ENCODE results near the gene CEP19. TPM values are rescaled to one million over a fixed set of nuclear protein-coding genes. Genes with fewer than 3 reads are reported as not detected.
A peak's percentile ranks its signal among the peaks of the same experiment; 100 is the strongest.

CEP19 gene
- total and polyA plus RNA-seq, 2 donors: 2.5 to 8.5 TPM

DNA sequence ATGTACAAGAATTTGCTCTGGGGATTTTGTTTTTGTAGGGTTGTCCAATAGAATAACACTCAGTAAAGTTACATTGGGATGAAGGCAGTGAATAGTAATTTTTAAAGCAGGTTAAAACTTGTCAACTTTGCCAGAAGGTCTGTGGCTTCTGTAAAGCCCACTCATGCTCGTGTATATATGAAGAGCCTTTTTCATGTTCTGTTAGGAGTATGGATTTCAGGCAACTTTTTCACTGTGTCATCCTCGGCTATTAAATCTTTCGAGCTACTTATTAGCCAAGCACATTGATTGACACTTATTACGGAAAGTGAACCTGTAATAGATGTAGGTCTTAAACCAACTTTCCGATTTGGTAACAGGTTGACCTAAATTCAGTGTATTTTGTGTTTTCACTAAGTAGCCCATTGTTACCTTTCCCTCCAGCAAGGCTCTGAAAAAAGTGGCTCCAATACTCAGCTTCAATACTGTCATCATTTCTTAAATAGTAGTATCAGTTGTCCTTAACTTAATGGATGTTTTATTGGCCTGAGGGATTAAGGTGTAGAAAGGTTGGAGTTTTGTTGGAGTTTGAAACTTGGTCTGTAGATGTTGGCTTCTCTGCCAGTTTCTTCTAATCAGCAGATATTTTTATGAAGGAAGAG is 29.3 kb upstream of the CEP19 start:
- peak overlapping the region; percentile 69 to 96 for H3K4me3 ChIP-seq (ENCODE audit: low read length in 2 of 2)
- no peak for DNase-seq (ENCODE audit: low read depth in 6 of 9, low spot score in 9 of 9)
- H3K27me3 ChIP-seq (ENCODE audit: control insufficient read depth in 2 of 2, insufficient read depth in 1 of 2, low read length in 1 of 2): no peaks in the 10 kb centered on the region
- peak overlapping the region; percentile 89 to 97 for H3K27ac ChIP-seq (ENCODE audit: low read depth in 1 of 2, low read length in 1 of 2)
- 44% methylated on average over 5 of the region's 5 CpGs for WGBS
- H3K4me1 ChIP-seq (ENCODE audit: control insufficient read depth in 2 of 2, insufficient read depth in 2 of 2, low read length in 2 of 2): peaks cover 0 to 8% of the 10 kb centered on the region in 2 donors
- peaks cover 0 to 6% of the 10 kb centered on the region in 2 donors for H3K36me3 ChIP-seq (ENCODE audit: control insufficient read depth in 2 of 2, insufficient read depth in 2 of 2, low read length in 1 of 2)
- H3K9me3 ChIP-seq (ENCODE audit: control insufficient read depth in 2 of 2, insufficient read depth in 1 of 2, low read length in 1 of 2): no peaks in the 10 kb centered on the region

DNA sequence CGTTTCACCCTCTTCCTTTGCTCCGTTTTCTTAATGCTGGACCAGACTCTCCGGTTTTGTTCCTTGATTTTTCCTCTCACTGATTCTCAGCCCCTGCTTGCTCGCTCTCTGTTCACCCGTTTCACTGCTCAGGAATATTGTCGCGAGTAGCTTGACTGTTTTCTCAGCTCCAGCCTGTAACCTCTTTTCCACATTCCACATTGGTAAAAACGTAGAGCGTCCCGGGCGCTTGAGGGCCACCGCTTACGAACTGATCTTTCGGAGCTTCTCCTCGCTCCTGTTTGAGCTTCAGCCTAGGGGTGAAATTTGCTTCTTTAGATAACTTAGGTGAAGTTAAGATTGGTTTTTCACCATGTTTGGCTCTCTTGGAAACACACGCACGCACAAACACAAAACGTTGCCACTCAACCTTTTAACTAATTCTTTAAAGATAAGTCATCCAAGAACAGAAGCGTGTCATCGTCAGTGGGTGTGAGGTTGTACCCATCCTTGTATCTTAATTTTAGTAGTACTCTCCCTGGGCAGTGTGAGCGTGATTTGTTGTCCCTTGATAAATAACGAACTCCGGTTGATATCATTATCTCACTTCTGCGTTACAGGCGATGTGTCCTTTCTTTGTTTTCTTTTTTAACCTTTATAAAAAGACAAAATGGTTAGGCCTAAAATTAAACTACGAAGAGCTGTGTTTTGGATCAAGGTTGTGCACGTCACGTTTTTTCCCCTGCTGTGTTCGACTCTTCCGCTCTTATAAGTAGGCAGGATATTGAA is 28.6 kb upstream of the CEP19 start:
- DNase-seq (ENCODE audit: low read depth in 6 of 9, low spot score in 9 of 9): peak; percentile 10 to 73 (median 46)
- Histone ChIP-seq H3K36me3 (ENCODE audit: control insufficient read depth in 2 of 2, insufficient read depth in 2 of 2, low read length in 1 of 2) (peaks cover 0 to 2% of the 10 kb centered on the region in 2 donors), H3K27ac (ENCODE audit: low read depth in 1 of 2, low read length in 1 of 2) (peak overlapping the region; percentile 89 to 97), H3K27me3 (ENCODE audit: control insufficient read depth in 2 of 2, insufficient read depth in 1 of 2, low read length in 1 of 2) (no peaks in the 10 kb centered on the region), H3K4me3 (ENCODE audit: low read length in 2 of 2) (peak overlapping the region; percentile 69 to 96), H3K4me1 (ENCODE audit: control insufficient read depth in 2 of 2, insufficient read depth in 2 of 2, low read length in 2 of 2) (peaks cover 0 to 8% of the 10 kb centered on the region in 2 donors), H3K9me3 (ENCODE audit: control insufficient read depth in 2 of 2, insufficient read depth in 1 of 2, low read length in 1 of 2) (no peaks in the 10 kb centered on the region)
- WGBS: 1% methylated on average over 30 of the region's 30 CpGs

DNA sequence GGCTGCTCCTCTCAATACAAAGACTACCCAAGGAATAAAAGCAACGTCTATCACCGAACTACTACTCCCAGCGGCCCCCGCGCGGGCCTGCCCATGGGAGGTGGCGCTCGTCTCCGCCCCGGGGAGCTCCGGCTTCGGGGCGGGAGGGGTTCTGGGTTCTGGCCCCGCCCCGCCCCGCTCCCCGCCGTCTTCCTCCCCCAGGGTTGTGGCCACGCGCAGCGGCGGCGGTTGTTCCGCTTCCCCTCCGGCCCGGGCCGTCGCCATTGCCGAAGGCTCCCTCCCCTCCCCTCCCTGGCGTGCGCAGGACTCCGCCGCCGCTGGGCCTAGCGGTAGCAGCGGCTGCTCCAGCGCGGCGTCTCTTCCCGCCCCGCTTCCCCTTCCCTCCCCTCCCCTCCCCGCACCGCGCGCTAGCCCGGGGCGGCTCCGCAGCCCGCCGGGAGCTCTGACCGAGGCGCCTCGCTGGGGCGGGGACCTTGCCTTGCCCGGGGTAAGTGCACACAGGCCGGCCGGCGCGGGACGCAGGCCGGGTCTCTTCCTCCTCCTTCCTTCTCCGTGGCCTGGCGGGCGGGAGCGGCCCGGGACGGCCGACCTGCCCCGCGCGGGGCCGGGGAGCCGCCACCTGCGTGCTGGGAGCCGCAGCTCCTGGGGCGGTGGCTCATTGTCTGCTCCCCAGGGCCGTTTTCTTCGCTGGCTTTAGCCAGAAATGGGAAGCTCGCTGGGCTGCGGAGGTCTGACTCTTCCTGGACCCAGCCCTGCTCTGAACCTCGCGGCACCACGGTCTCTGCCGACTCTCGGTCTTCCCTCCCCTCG is 27.8 kb upstream of the CEP19 start, which contains the start of gene PAK2:
TSS of gene PAK2 (plus strand) at position 187 of the 810 bp plus-strand sequence. CDS start 42,790 bp downstream, outside the sequence.
- WGBS: under 1% methylated on average over 86 of the region's 86 CpGs
- peaks cover 0 to 8% of the 10 kb centered on the region in 2 donors for H3K4me1 ChIP-seq (ENCODE audit: control insufficient read depth in 2 of 2, insufficient read depth in 2 of 2, low read length in 2 of 2)

DNA sequence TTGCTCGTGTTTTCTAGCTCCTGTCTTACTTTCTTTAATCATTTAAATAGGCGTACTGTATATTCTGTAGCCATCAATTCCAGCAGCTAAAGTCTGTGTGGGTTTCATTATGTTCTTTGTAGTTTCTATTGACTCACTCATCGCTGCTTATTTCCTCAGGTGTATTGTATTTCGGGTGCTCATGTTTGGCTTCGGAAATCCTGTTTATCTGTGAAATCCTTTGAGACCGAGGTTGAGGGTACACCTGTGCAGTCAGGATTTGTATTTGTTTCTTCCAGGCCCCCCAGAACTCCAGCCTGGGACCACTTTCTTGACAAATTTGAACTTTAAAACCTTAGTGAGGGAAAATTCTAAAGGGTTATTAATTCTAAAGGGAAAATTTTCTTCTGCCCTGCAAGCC is 25.6 kb upstream of the CEP19 start:
- Histone ChIP-seq H3K36me3 (ENCODE audit: control insufficient read depth in 2 of 2, insufficient read depth in 2 of 2, low read length in 1 of 2) (peaks cover 4 to 12% of the 10 kb centered on the region in 2 donors), H3K27me3 (ENCODE audit: control insufficient read depth in 2 of 2, insufficient read depth in 1 of 2, low read length in 1 of 2) (no peaks in the 10 kb centered on the region)
- 96% methylated on average over 6 of the region's 6 CpGs for WGBS

More for the DNA sequence above, 27.8 kb upstream of the CEP19 start, which contains the start of gene PAK2:
- no peaks in the 10 kb centered on the region for H3K9me3 ChIP-seq (ENCODE audit: control insufficient read depth in 2 of 2, insufficient read depth in 1 of 2, low read length in 1 of 2)
- no peaks in the 10 kb centered on the region for H3K27me3 ChIP-seq (ENCODE audit: control insufficient read depth in 2 of 2, insufficient read depth in 1 of 2, low read length in 1 of 2)
- peaks cover 0 to 2% of the 10 kb centered on the region in 2 donors for H3K36me3 ChIP-seq (ENCODE audit: control insufficient read depth in 2 of 2, insufficient read depth in 2 of 2, low read length in 1 of 2)
- DNase-seq (ENCODE audit: low read depth in 6 of 9, low spot score in 9 of 9): peak; percentile 63 to 92 (median 83)
- peak within 1 kb of the TSS; percentile 69 to 96 for H3K4me3 ChIP-seq (ENCODE audit: low read length in 2 of 2)
- peak within 1 kb of the TSS; percentile 89 to 97 for H3K27ac ChIP-seq (ENCODE audit: low read depth in 1 of 2, low read length in 1 of 2)

DNA sequence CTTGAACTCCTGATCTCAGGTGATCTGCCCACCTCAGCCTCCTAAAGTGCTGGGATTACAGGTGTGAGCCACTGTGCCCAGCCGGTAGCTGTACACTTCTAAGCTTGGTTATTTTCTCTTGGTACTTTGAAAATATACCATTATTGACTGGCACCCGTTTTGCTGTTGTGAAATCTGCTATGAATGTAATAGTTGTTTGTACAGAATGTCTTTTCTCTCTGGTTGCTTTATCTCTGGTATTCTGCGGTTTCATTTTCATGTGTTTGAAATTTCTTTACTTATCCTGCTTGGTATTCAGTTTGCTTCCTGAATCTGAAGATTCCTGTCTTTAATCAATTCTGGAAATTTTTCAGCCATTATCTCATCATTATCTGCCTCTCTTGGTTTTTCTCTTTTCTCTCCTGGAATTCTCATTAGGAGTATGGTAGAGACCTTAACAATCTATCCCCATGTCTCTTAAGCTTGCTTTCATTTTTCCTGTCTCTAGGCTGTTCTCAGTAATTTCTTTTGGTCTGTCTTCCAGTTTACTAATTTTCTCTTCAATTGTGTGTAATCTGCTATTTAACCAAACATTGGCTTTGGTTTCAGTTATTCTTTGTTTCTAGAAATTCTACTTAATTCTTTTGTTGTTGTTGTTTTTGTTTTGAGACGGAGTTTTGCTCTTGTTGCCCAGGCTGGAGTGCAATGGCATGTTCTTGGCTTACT is 24.8 kb upstream of the CEP19 start:
- DNase-seq (ENCODE audit: low read depth in 6 of 9, low spot score in 9 of 9): no peak
- no peak overlapping the region for H3K4me3 ChIP-seq (ENCODE audit: low read length in 2 of 2)
- WGBS: 98% methylated on average over 4 of the region's 4 CpGs
- H3K36me3 ChIP-seq (ENCODE audit: control insufficient read depth in 2 of 2, insufficient read depth in 2 of 2, low read length in 1 of 2): peaks cover 4 to 12% of the 10 kb centered on the region in 2 donors
- H3K27me3 ChIP-seq (ENCODE audit: control insufficient read depth in 2 of 2, insufficient read depth in 1 of 2, low read length in 1 of 2): no peaks in the 10 kb centered on the region
- no peak overlapping the region for H3K27ac ChIP-seq (ENCODE audit: low read depth in 1 of 2, low read length in 1 of 2)
- H3K4me1 ChIP-seq (ENCODE audit: control insufficient read depth in 2 of 2, insufficient read depth in 2 of 2, low read length in 2 of 2): peaks cover 0 to 5% of the 10 kb centered on the region in 2 donors
- no peaks in the 10 kb centered on the region for H3K9me3 ChIP-seq (ENCODE audit: control insufficient read depth in 2 of 2, insufficient read depth in 1 of 2, low read length in 1 of 2)

More for the DNA sequence above, 25.6 kb upstream of the CEP19 start:
- H3K4me3 ChIP-seq (ENCODE audit: low read length in 2 of 2): no peak overlapping the region
- H3K27ac ChIP-seq (ENCODE audit: low read depth in 1 of 2, low read length in 1 of 2): no peak overlapping the region
- no peaks in the 10 kb centered on the region for H3K9me3 ChIP-seq (ENCODE audit: control insufficient read depth in 2 of 2, insufficient read depth in 1 of 2, low read length in 1 of 2)
- H3K4me1 ChIP-seq (ENCODE audit: control insufficient read depth in 2 of 2, insufficient read depth in 2 of 2, low read length in 2 of 2): peaks cover 0 to 8% of the 10 kb centered on the region in 2 donors
- DNase-seq (ENCODE audit: low read depth in 6 of 9, low spot score in 9 of 9): no peak

DNA sequence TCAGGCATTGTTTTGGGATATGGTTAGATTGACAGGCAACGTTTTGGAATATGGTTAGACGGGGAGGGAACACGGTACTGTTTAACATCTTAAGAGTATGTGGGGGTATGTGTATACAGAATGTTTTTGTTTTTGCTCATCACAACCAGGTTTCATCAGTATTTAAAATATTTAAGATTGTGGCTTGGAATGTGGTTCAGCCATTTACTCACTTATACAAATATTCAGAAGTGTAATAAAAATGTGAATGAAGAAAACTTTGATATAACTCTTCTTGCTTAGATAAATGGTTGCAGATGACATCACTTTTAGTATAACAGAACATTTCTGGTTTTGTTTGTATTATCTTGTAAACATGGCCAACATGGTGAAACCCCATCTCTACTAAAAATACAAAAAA is 23.7 kb upstream of the CEP19 start:
- Histone ChIP-seq H3K36me3 (ENCODE audit: control insufficient read depth in 2 of 2, insufficient read depth in 2 of 2, low read length in 1 of 2) (peaks cover 4 to 21% of the 10 kb centered on the region in 2 donors), H3K9me3 (ENCODE audit: control insufficient read depth in 2 of 2, insufficient read depth in 1 of 2, low read length in 1 of 2) (no peaks in the 10 kb centered on the region), H3K27ac (ENCODE audit: low read depth in 1 of 2, low read length in 1 of 2) (no peak overlapping the region), H3K27me3 (ENCODE audit: control insufficient read depth in 2 of 2, insufficient read depth in 1 of 2, low read length in 1 of 2) (no peaks in the 10 kb centered on the region), H3K4me1 (ENCODE audit: control insufficient read depth in 2 of 2, insufficient read depth in 2 of 2, low read length in 2 of 2) (peaks cover 0 to 5% of the 10 kb centered on the region in 2 donors), H3K4me3 (ENCODE audit: low read length in 2 of 2) (no peak overlapping the region)
- WGBS: over 99% methylated on average over 3 of the region's 3 CpGs
- no peak for DNase-seq (ENCODE audit: low read depth in 6 of 9, low spot score in 9 of 9)

DNA sequence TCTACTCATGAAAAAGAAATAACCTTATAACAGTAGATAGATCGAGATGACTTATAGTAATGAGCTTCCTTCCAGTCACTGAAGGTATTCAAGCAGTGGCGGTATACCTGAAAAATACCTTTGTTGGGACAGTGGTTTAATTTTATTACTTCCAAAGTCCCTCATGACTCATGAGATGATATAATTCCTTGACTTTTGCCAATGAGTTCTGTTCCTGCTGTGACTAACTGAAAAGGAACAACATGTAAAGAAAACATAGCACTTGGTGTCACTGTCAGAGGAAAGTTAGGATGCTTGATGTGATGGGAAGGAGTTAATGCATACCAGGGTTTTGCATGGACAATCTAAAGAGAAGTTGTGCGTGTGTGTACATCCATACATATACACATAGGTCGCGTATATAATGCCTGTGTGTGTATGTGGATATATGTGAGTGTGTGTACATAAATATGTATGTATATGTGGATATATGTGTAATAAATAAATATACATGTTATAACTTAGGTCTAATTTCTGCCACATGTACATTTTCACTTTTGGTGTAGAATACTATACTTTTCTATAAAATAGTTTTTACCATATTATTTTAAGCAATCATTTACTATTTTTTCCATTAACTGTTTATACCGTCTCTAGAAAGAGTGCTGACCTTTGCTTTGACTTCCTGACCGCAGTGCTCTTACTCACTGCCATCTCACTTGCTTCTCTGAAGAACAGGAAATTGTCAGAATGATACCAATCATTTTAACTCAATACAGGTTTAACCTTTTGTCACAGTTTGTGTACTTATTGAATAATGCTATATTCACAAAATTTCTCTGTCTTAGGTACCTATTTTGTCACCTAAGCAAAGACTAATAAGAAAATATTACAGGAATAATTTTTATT is 15.0 kb upstream of the CEP19 start:
- no peaks in the 10 kb centered on the region for H3K27me3 ChIP-seq (ENCODE audit: control insufficient read depth in 2 of 2, insufficient read depth in 1 of 2, low read length in 1 of 2)
- WGBS: 80% methylated on average over 7 of the region's 7 CpGs
- H3K9me3 ChIP-seq (ENCODE audit: control insufficient read depth in 2 of 2, insufficient read depth in 1 of 2, low read length in 1 of 2): no peaks in the 10 kb centered on the region
- H3K36me3 ChIP-seq (ENCODE audit: control insufficient read depth in 2 of 2, insufficient read depth in 2 of 2, low read length in 1 of 2): peaks cover 11 to 34% of the 10 kb centered on the region in 2 donors
- no peak overlapping the region for H3K4me3 ChIP-seq (ENCODE audit: low read length in 2 of 2)
- no peak overlapping the region for H3K27ac ChIP-seq (ENCODE audit: low read depth in 1 of 2, low read length in 1 of 2)
- no peaks in the 10 kb centered on the region for H3K4me1 ChIP-seq (ENCODE audit: control insufficient read depth in 2 of 2, insufficient read depth in 2 of 2, low read length in 2 of 2)
- DNase-seq (ENCODE audit: low read depth in 6 of 9, low spot score in 9 of 9): peak in 1 of 9 donors; percentile 11

DNA sequence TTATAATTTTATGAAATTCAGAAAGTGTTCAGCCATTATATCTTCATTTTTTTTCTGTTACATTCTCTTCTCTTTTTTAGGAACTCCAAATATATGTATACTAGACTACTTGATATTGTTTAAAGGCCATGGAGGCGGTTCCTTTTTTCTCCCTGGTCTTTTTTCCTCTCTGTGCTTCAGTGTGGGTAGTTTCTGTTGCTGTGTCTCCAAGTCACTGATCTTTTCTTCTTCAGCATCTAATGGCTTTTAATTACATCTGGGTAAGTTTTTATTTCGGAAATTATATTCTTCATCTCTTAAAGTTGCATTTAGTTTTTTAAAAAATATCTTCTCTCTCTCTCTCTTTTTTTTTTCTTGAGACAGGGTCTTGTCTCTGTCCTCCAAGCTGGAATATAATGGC is 9.0 kb upstream of the CEP19 start:
- Histone ChIP-seq H3K36me3 (ENCODE audit: control insufficient read depth in 2 of 2, insufficient read depth in 2 of 2, low read length in 1 of 2) (peaks cover 16 to 29% of the 10 kb centered on the region in 2 donors), H3K4me3 (ENCODE audit: low read length in 2 of 2) (no peak overlapping the region), H3K4me1 (ENCODE audit: control insufficient read depth in 2 of 2, insufficient read depth in 2 of 2, low read length in 2 of 2) (no peaks in the 10 kb centered on the region), H3K9me3 (ENCODE audit: control insufficient read depth in 2 of 2, insufficient read depth in 1 of 2, low read length in 1 of 2) (peaks cover 0 to 5% of the 10 kb centered on the region in 2 donors), H3K27ac (ENCODE audit: low read depth in 1 of 2, low read length in 1 of 2) (no peak overlapping the region), H3K27me3 (ENCODE audit: control insufficient read depth in 2 of 2, insufficient read depth in 1 of 2, low read length in 1 of 2) (no peaks in the 10 kb centered on the region)
- no peak for DNase-seq (ENCODE audit: low read depth in 6 of 9, low spot score in 9 of 9)
- 49% methylated on average over 2 of the region's 2 CpGs for WGBS

Measured in thymus (tissue), 11 donors.